ENCODE measurements around the gene MRPL10. TPM values are rescaled to one million over a fixed set of nuclear protein-coding genes. Genes with fewer than 3 reads are reported as not detected.

MRPL10 gene
- total and polyA plus RNA-seq, 2 of the 8 experiments (the other 6 are each of a cell fraction or from before 2014, with no cell fraction given), result 85.3 to 214 TPM

DNA sequence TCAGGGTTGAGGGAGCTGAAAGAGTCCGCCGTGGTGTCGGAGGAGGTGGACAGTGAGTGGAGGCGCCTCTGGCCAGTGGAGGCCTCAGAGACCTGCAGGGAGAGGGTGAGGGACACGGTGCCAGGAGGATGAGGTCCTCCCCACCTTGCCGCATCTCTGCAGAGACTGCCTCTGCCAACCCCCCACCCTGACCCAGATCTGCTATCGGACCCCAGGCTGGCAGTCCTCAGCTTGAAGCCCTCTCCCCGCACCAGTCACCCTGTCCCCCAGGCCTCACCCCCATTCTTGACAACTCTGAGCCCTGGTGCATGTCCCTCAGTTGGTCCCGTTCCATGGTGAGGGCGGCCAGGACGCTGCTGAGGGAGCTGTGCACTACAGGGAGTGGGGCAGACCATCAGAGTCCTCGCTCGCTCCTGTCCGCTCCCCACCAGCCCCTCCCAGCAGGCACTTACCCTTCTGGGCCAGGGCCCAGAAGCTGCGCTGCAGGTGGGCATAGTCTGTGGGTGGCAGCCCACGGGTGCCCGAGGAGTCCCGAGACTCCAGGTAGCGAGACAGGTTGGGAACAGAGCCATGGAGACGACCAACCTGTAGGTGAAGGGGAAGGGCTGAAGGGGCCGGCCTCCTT lies 15.1 kb downstream of the MRPL10 start (continued):
- TF ChIP-seq, protein P1, sequence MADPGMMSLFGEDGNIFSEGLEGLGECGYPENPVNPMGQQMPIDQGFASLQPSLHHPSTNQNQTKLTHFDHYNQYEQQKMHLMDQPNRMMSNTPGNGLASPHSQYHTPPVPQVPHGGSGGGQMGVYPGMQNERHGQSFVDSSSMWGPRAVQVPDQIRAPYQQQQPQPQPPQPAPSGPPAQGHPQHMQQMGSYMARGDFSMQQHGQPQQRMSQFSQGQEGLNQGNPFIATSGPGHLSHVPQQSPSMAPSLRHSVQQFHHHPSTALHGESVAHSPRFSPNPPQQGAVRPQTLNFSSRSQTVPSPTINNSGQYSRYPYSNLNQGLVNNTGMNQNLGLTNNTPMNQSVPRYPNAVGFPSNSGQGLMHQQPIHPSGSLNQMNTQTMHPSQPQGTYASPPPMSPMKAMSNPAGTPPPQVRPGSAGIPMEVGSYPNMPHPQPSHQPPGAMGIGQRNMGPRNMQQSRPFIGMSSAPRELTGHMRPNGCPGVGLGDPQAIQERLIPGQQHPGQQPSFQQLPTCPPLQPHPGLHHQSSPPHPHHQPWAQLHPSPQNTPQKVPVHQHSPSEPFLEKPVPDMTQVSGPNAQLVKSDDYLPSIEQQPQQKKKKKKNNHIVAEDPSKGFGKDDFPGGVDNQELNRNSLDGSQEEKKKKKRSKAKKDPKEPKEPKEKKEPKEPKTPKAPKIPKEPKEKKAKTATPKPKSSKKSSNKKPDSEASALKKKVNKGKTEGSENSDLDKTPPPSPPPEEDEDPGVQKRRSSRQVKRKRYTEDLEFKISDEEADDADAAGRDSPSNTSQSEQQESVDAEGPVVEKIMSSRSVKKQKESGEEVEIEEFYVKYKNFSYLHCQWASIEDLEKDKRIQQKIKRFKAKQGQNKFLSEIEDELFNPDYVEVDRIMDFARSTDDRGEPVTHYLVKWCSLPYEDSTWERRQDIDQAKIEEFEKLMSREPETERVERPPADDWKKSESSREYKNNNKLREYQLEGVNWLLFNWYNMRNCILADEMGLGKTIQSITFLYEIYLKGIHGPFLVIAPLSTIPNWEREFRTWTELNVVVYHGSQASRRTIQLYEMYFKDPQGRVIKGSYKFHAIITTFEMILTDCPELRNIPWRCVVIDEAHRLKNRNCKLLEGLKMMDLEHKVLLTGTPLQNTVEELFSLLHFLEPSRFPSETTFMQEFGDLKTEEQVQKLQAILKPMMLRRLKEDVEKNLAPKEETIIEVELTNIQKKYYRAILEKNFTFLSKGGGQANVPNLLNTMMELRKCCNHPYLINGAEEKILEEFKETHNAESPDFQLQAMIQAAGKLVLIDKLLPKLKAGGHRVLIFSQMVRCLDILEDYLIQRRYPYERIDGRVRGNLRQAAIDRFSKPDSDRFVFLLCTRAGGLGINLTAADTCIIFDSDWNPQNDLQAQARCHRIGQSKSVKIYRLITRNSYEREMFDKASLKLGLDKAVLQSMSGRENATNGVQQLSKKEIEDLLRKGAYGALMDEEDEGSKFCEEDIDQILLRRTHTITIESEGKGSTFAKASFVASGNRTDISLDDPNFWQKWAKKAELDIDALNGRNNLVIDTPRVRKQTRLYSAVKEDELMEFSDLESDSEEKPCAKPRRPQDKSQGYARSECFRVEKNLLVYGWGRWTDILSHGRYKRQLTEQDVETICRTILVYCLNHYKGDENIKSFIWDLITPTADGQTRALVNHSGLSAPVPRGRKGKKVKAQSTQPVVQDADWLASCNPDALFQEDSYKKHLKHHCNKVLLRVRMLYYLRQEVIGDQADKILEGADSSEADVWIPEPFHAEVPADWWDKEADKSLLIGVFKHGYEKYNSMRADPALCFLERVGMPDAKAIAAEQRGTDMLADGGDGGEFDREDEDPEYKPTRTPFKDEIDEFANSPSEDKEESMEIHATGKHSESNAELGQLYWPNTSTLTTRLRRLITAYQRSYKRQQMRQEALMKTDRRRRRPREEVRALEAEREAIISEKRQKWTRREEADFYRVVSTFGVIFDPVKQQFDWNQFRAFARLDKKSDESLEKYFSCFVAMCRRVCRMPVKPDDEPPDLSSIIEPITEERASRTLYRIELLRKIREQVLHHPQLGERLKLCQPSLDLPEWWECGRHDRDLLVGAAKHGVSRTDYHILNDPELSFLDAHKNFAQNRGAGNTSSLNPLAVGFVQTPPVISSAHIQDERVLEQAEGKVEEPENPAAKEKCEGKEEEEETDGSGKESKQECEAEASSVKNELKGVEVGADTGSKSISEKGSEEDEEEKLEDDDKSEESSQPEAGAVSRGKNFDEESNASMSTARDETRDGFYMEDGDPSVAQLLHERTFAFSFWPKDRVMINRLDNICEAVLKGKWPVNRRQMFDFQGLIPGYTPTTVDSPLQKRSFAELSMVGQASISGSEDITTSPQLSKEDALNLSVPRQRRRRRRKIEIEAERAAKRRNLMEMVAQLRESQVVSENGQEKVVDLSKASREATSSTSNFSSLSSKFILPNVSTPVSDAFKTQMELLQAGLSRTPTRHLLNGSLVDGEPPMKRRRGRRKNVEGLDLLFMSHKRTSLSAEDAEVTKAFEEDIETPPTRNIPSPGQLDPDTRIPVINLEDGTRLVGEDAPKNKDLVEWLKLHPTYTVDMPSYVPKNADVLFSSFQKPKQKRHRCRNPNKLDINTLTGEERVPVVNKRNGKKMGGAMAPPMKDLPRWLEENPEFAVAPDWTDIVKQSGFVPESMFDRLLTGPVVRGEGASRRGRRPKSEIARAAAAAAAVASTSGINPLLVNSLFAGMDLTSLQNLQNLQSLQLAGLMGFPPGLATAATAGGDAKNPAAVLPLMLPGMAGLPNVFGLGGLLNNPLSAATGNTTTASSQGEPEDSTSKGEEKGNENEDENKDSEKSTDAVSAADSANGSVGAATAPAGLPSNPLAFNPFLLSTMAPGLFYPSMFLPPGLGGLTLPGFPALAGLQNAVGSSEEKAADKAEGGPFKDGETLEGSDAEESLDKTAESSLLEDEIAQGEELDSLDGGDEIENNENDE (IDR thresholded peaks at IDR 0.05; ENCODE audit: insufficient replicate concordance, low read length), result no peak
- TF ChIP-seq POLR2AphosphoS5 (IDR thresholded peaks at IDR 0.05; ENCODE audit: low read depth, low read length) (no peak), BRCA1 (IDR thresholded peaks at IDR 0.05; ENCODE audit: low read depth, low read length) (no peak)

Data from H1 (cell line).